ENCODE results near the gene CCL4L2.
"Not testable (repeated sequence)": the region's sequence is repeated elsewhere in the genome, so short reads cannot be mapped to it uniquely, and the experiment has no call there.

Gene CCL4L2

GRCh38 chr17:36195434-36196130 lies 15.3 kb upstream of the CCL4L2 start:
- DNase-seq, result no peak

DNA sequence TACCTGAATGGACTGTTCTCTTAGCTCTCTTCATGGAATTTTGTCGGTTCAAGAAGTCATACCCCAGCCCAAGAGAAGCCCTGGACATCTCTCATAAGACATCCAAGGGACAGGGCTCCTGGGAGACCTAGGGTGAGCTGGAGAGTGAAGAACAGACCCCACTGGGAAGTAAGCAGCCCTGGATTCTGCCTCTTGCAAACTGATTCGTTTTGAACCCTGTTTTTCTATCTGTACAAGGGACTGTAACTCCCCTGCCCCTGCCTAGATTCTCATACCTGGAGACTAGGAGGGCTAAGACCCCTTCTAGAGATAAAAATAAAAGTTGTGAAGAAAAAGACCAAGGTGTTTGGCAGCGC lies 14.8 kb upstream of the CCL4L2 start:
- DNase-seq, result no peak

DNA sequence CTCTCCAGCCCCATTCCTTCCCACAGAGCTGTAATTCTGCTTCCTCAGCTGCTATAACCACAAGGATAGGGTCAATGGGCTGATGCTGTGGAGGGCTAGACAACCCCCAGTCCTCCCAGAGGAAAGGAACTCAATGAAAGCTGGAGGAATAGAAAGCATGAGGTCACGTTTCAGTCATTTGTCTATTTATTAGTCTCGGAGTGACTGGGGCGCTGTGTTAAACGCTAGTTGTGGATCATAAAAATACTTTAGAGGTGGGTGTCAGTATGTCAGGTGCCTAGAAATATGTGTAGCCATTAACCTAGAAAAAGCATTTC lies 13.5 kb upstream of the CCL4L2 start:
- DNase-seq, result no peak

GRCh38 chr17:36198831-36199465 lies 11.9 kb upstream of the CCL4L2 start:
- DNase-seq, result no peak

GRCh38 chr17:36201102-36201501 lies 9.8 kb upstream of the CCL4L2 start:
- not testable (repeated sequence) for DNase-seq

- DNase-seq, result not testable (repeated sequence)
These were observed 9.4 kb upstream of the CCL4L2 start for GRCh38 chr17:36201506-36201905.

- DNase-seq, result no peak
These were observed 7.5 kb upstream of the CCL4L2 start for GRCh38 chr17:36203335-36203734.

DNA sequence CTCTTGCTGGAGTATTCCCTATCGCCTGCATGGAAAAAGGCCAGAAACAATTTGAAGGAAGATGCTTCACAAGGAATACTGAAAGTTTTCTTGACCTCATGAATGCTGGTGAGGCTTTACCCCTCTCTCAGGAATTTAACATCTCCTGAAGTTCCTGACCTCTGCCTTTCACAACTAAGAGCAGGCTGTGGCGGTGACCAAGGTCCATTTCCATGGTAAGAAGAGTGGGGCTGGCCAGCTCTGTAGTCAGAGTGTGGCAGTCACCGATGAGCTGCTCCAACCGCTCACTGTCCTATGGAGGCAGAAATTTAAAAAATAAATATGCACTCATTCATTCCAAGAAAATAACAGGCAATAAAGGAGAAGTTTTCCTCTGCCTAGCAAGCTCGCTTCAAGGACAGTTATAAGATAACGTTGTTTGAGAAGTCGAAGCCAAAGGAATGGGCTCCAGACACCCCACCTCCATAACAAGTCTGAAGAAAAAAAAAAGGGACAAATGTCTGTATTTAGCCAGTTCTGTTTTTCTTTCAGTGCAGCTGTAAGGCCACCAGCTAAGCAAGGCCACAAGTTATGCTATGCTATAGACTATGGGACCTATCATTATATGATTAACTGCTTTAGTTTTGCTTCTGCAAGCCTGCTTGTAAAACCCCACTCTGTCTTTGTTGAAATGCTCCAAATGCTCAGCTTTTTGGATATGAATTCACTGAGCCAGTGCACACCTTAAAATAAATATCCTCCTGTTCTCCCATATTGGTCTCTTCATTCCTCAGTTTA lies 6.0 kb upstream of the CCL4L2 start:
- no peak for DNase-seq

GRCh38 chr17:36205637-36206485 lies 5.0 kb upstream of the CCL4L2 start:
- DNase-seq, result no peak

- DNase-seq, result not testable (repeated sequence)
These were observed 4.4 kb upstream of the CCL4L2 start for GRCh38 chr17:36206486-36206821.

GRCh38 chr17:36207383-36207782 lies 3.5 kb upstream of the CCL4L2 start:
- not testable (repeated sequence) for DNase-seq

GRCh38 chr17:36209575-36209974 lies 1.3 kb upstream of the CCL4L2 start:
- no peak for DNase-seq

- DNase-seq, result not testable (repeated sequence)
These were observed 815 bp downstream of the CCL4L2 start for GRCh38 chr17:36211484-36212271.

GRCh38 chr17:36212272-36212605 lies 1.4 kb downstream of the CCL4L2 start:
- DNase-seq, result no peak

GRCh38 chr17:36212966-36213365 lies 2.1 kb downstream of the CCL4L2 start:
- no peak for DNase-seq

- DNase-seq, result no peak
These were observed 2.8 kb downstream of the CCL4L2 start for GRCh38 chr17:36213695-36214094.

GRCh38 chr17:36214918-36215317 lies 4.1 kb downstream of the CCL4L2 start:
- DNase-seq, result no peak

DNA sequence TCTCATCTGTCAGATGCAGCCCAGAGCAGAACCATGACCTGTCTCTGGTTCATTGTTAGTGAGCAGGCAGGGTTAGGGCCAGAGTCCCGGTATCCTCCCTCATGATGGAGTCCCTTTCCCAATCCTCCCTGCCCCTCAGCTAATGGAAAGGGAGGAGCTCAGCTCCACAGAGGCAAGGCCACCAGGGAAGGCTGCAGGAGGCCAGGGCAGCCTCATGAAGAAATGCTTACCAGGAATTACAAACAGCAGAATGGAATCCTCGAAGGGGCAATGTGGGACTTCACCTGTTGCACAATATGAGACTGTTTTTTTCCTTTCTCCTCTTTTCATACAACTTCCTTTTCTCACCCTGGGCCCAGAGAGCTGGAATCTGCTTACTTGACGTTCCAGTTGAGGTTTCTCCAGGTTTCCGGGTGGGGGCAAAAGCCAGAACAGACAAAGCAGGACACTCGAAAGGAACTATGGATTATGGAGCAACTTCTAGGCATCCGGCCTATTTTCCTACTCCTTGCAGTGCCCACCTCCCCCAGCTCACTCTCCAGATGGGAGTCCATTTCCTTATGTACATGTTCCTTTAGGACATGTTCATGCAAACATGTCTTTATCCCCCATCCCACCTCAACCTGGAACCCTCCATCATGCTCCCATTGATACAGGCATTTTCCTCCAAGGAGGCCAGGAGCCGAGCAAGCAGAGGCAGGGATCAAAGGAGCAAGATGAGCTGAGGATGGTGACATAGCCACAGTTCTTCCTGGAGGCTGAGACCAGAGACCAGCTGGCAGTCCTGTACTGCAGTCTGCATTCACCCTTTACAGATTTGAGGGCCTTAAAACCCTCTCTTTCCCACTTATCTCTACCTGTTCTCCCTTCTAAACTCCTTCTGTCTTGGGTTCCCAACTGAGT lies 4.8 kb downstream of the CCL4L2 start:
- not testable (repeated sequence) for DNase-seq

DNA sequence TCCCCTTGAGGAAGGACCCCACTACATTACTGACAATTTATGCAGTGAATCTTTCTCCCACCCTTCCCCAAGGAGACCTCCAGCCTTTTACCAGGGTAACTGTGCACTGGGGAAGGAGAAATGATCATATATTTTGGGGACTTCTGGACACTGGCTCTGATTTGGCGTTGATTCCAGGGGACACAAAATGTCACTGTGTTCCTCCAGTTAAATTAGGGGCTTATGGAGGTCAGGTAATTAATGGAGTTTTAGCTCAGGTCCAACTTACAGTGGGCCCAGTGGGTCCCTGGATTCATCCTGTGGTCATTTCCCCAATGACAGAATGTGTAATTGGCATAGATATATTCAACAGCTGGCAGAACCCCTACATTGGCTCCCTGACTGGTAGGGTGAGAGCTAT lies 8.7 kb downstream of the CCL4L2 start:
- DNase-seq, result not testable (repeated sequence)

- DNase-seq, result not testable (repeated sequence)
These were observed 10.1 kb downstream of the CCL4L2 start for GRCh38 chr17:36220737-36221580.
